ENCODE results near the gene RAB3B. TPM values are rescaled to one million over a fixed set of nuclear protein-coding genes. Genes with fewer than 3 reads are reported as not detected.
A peak's percentile ranks its signal among the peaks of the same experiment; 100 is the strongest.

Gene RAB3B
- total RNA-seq, 1 donor from 2014 or later: 20.4 TPM

DNA sequence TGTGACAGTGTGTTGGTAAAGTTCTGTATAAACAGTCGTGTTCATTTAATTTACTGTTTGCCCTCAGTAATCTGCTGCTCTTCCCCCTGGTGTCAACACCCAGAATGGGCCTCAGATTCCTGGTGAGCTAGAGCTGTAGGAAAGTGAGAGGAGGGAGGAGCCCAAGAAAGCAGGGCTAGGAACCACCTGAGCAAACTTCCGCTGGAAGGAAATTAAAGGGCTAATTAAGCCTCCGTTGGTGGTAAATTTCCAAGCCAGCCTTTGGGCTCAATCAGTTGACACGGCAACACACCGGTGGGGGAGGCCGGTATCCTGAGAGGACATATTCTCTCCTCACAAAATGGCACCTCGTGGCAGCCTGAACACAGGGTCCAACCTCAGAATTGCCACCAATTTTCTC, 32.9 kb downstream of the RAB3B start:
- no peaks in the 10 kb centered on the region for H3K9me3 Mint-ChIP-seq
- H3K4me3 ChIP-seq: no peak overlapping the region
- H4K20me1 ChIP-seq (ENCODE audit: low read depth): peaks cover 5% of the 10 kb centered on the region
- TF ChIP-seq CTCF (IDR thresholded peaks at IDR 0.05): no peak
- TF ChIP-seq EZH2phosphoT487 (IDR thresholded peaks at IDR 0.05): no peak
- no peak for TF ChIP-seq EZH2 (IDR thresholded peaks at IDR 0.05)
- no peak overlapping the region for H3K4me3 Mint-ChIP-seq
- no peaks in the 10 kb centered on the region for H3K9me3 ChIP-seq (ENCODE audit: low read depth)
- no peak overlapping the region for H2AFZ ChIP-seq (replicated peaks)
- H3K27ac Mint-ChIP-seq: no peak overlapping the region
- no peaks in the 10 kb centered on the region for H3K27me3 Mint-ChIP-seq (ENCODE audit: insufficient read depth, low read depth)
- peak overlapping the region; percentile 40 for H3K27ac ChIP-seq
- no peaks in the 10 kb centered on the region for H3K36me3 Mint-ChIP-seq
- DNase-seq (ENCODE audit: low spot score): peak; percentile 32
- H3K36me3 ChIP-seq: no peaks in the 10 kb centered on the region
- H3F3A ChIP-seq (ENCODE audit: low read depth): peaks cover 22% of the 10 kb centered on the region
- peak overlapping the region; percentile 61 for H3K4me2 ChIP-seq
- H3K27me3 ChIP-seq: no peaks in the 10 kb centered on the region
- peaks cover 28% of the 10 kb centered on the region for H3K4me1 ChIP-seq
- peaks cover 44% of the 10 kb centered on the region for H3K4me1 Mint-ChIP-seq
- H3K9ac ChIP-seq: no peak overlapping the region
- H3K79me2 ChIP-seq (ENCODE audit: low read depth): no peaks in the 10 kb centered on the region

- DNase-seq (ENCODE audit: low spot score): peak; percentile 13
- H3K36me3 Mint-ChIP-seq: no peaks in the 10 kb centered on the region
- Histone ChIP-seq H3K4me1 (peaks cover 28% of the 10 kb centered on the region), H3K27ac (no peak overlapping the region), H3K9me3 (ENCODE audit: low read depth) (no peaks in the 10 kb centered on the region), H3K9ac (no peak overlapping the region), H3K4me2 (peak overlapping the region; percentile 61), H4K20me1 (ENCODE audit: low read depth) (peaks cover 5% of the 10 kb centered on the region), H3K79me2 (ENCODE audit: low read depth) (no peaks in the 10 kb centered on the region), H3F3A (ENCODE audit: low read depth) (peaks cover 22% of the 10 kb centered on the region), H3K4me3 (no peak overlapping the region), H3K36me3 (no peaks in the 10 kb centered on the region), H2AFZ (replicated peaks) (no peak overlapping the region), H3K27me3 (no peaks in the 10 kb centered on the region)
- H3K27ac Mint-ChIP-seq: no peak overlapping the region
- H3K9me3 Mint-ChIP-seq: no peaks in the 10 kb centered on the region
- H3K4me3 Mint-ChIP-seq: no peak overlapping the region
- H3K4me1 Mint-ChIP-seq: peaks cover 47% of the 10 kb centered on the region
- TF ChIP-seq CTCF (IDR thresholded peaks at IDR 0.05) (no peak), EZH2phosphoT487 (IDR thresholded peaks at IDR 0.05) (no peak), EZH2 (IDR thresholded peaks at IDR 0.05) (no peak)
- no peaks in the 10 kb centered on the region for H3K27me3 Mint-ChIP-seq (ENCODE audit: insufficient read depth, low read depth)
Observed at GRCh38 chr1:51956528-51957509, 33.7 kb downstream of the RAB3B start.

- H3K4me2 ChIP-seq: no peak overlapping the region
- no peak overlapping the region for H3K27ac ChIP-seq
- no peaks in the 10 kb centered on the region for H3K9me3 ChIP-seq (ENCODE audit: low read depth)
- no peaks in the 10 kb centered on the region for H3K27me3 Mint-ChIP-seq (ENCODE audit: insufficient read depth, low read depth)
- no peak overlapping the region for H3K9ac ChIP-seq
- no peak overlapping the region for H3K4me3 Mint-ChIP-seq
- H3K27me3 ChIP-seq: no peaks in the 10 kb centered on the region
- H3F3A ChIP-seq (ENCODE audit: low read depth): peaks cover 22% of the 10 kb centered on the region
- no peak overlapping the region for H3K4me3 ChIP-seq
- no peak for TF ChIP-seq EZH2 (IDR thresholded peaks at IDR 0.05)
- TF ChIP-seq CTCF (IDR thresholded peaks at IDR 0.05): no peak
- TF ChIP-seq EZH2phosphoT487 (IDR thresholded peaks at IDR 0.05): no peak
- H4K20me1 ChIP-seq (ENCODE audit: low read depth): peaks cover 5% of the 10 kb centered on the region
- DNase-seq (ENCODE audit: low spot score): peak; percentile 25
- H3K4me1 Mint-ChIP-seq: peaks cover 51% of the 10 kb centered on the region
- no peaks in the 10 kb centered on the region for H3K79me2 ChIP-seq (ENCODE audit: low read depth)
- H2AFZ ChIP-seq (replicated peaks): no peak overlapping the region
- no peaks in the 10 kb centered on the region for H3K36me3 ChIP-seq
- H3K27ac Mint-ChIP-seq: no peak overlapping the region
- no peaks in the 10 kb centered on the region for H3K9me3 Mint-ChIP-seq
- H3K4me1 ChIP-seq: peaks cover 37% of the 10 kb centered on the region
- H3K36me3 Mint-ChIP-seq: no peaks in the 10 kb centered on the region
Observed at GRCh38 chr1:51955797-51956527, 34.5 kb downstream of the RAB3B start.
